BE2C (cell line): ENCODE data around the gene ENTPD2.

ENCODE experiments used
- DNase-seq: peaks from one replicate; pipeline ENCODE4 v3.0.0-alpha.2; 2020
- H3K27me3 ChIP-seq: fragments of 250-450 bp; sonication (Bioruptor Pico); 2 replicates; pipeline ENCODE4 v1.5.1; 2020; ENCODE audit warnings: mild to moderate bottlenecking
- H3K36me3 ChIP-seq: fragments of 250-450 bp; sonication (Bioruptor Pico); 2 replicates; pipeline ENCODE4 v1.5.1; 2020; ENCODE audit warnings: mild to moderate bottlenecking
- H3K4me1 ChIP-seq: fragments of 250-450 bp; sonication (Bioruptor Pico); 2 replicates; pipeline ENCODE4 v1.5.1; 2020
- H3K4me3 ChIP-seq: 2 replicates; pipeline ENCODE4 v1.5.1; 2011; ENCODE audit warnings: low read depth, low read length
- H3K9me3 ChIP-seq: fragments of 250-450 bp; sonication (Bioruptor Pico); 2 replicates; pipeline ENCODE4 v1.5.1; 2020
- CTCF ChIP-seq: IDR thresholded peaks from 2 replicates; pipeline ENCODE4 v1.5.1; 2012; ENCODE audit warnings: mild to moderate bottlenecking, low read depth, low read length

The ENTPD2 gene

GRCh38 chr9:137019891-137020683, 33.8 kb downstream of the ENTPD2 start:
- H3K9me3 ChIP-seq = no peaks in the 10 kb centered on the region
- H3K4me1 ChIP-seq = peaks cover 6% of the 10 kb centered on the region
- H3K4me3 ChIP-seq = no peak overlapping the region
- no peak for DNase-seq
- no peak for TF ChIP-seq CTCF
- H3K36me3 ChIP-seq = peaks cover 23% of the 10 kb centered on the region
- no peaks in the 10 kb centered on the region for H3K27me3 ChIP-seq

- Histone ChIP-seq H3K4me3 (no peak overlapping the region), H3K27me3 (no peaks in the 10 kb centered on the region), H3K9me3 (no peaks in the 10 kb centered on the region), H3K4me1 (peaks cover 4% of the 10 kb centered on the region; the same call in 1 of the 2 replicates), H3K36me3 (peaks cover 28% of the 10 kb centered on the region)
- no peak for DNase-seq
- no peak for TF ChIP-seq CTCF
Measured at GRCh38 chr9:137018761-137019559, 34.9 kb downstream of the ENTPD2 start.

- Histone ChIP-seq H3K4me3 (no peak overlapping the region), H3K36me3 (peaks cover 32% of the 10 kb centered on the region), H3K27me3 (no peaks in the 10 kb centered on the region), H3K4me1 (peaks cover 4% of the 10 kb centered on the region; the same call in 1 of the 2 replicates), H3K9me3 (no peaks in the 10 kb centered on the region)
- DNase-seq = no peak
- TF ChIP-seq CTCF = no peak
Measured at GRCh38 chr9:137017791-137018497, 35.9 kb downstream of the ENTPD2 start.

- TF ChIP-seq CTCF = no peak
- DNase-seq = no peak
- H3K4me3 ChIP-seq = no peak overlapping the region
- peaks cover 33% of the 10 kb centered on the region for H3K36me3 ChIP-seq
- no peaks in the 10 kb centered on the region for H3K27me3 ChIP-seq
- no peaks in the 10 kb centered on the region; the same call in 1 of the 2 replicates for H3K4me1 ChIP-seq
- H3K9me3 ChIP-seq = no peaks in the 10 kb centered on the region
Measured at GRCh38 chr9:137017071-137017470, 36.8 kb downstream of the ENTPD2 start.

- no peak overlapping the region for H3K4me3 ChIP-seq
- no peaks in the 10 kb centered on the region for H3K4me1 ChIP-seq
- TF ChIP-seq CTCF = no peak
- no peaks in the 10 kb centered on the region for H3K27me3 ChIP-seq
- DNase-seq = no peak
- H3K36me3 ChIP-seq = peaks cover 33% of the 10 kb centered on the region
- H3K9me3 ChIP-seq = no peaks in the 10 kb centered on the region
Measured at GRCh38 chr9:137016436-137016835, 37.4 kb downstream of the ENTPD2 start.
